ENCODE measurements around the gene FCRL1. TPM values are rescaled to one million over a fixed set of nuclear protein-coding genes. Genes with fewer than 3 reads are reported as not detected.

FCRL1 gene
- total and polyA plus RNA-seq, 2 of the 8 experiments (the other 6 are each of a cell fraction or from before 2014, with no cell fraction given), result not detected

GRCh38 chr1:157766792-157767191 is 53.1 kb downstream of the FCRL1 start:
- H4K91ac ChIP-seq (replicated peaks; ENCODE audit: insufficient read length, low read length), result no peak overlapping the region
- H3K9ac ChIP-seq (replicated peaks in 1 of 4; ENCODE audit: extremely low read depth in 1 of 4, low read depth in 3 of 4, low read length in 3 of 4), result no peak overlapping the region
- H3K4me1 ChIP-seq (replicated peaks in 1 of 4; ENCODE audit: control insufficient read depth in 3 of 4, insufficient read depth in 4 of 4, low read length in 3 of 4), result no peaks in the 10 kb centered on the region
- DNase-seq (ENCODE audit: low read depth in 1 of 2, low spot score in 2 of 2) (no peak), FAIRE-seq (no peak)
- H3K23ac ChIP-seq (ENCODE audit: insufficient read length), result no peak overlapping the region
- H2BK5ac ChIP-seq (ENCODE audit: low read depth, low read length), result no peak overlapping the region
- no peak overlapping the region for H4K5ac ChIP-seq (ENCODE audit: insufficient read length, low read depth, low read length)
- H2AK5ac ChIP-seq (ENCODE audit: low read depth, low read length), result no peak overlapping the region
- no peak overlapping the region for H2BK20ac ChIP-seq (ENCODE audit: low read length)
- H3K14ac ChIP-seq (ENCODE audit: insufficient read length), result no peak overlapping the region
- no peak overlapping the region for H2BK120ac ChIP-seq (replicated peaks; ENCODE audit: low read depth, low read length)
- H4K8ac ChIP-seq (ENCODE audit: extremely low read depth, insufficient read depth, low read length), result no peak overlapping the region
- H3K23me2 ChIP-seq (ENCODE audit: low read depth, low read length), result no peaks in the 10 kb centered on the region
- H3K79me2 ChIP-seq (ENCODE audit: control insufficient read depth in 1 of 2, insufficient read depth in 2 of 2, low read length in 2 of 2), result no peaks in the 10 kb centered on the region
- no peaks in the 10 kb centered on the region for H3K9me3 ChIP-seq (ENCODE audit: insufficient read depth in 2 of 2, low read depth in 1 of 2, low read length in 1 of 2)
- H3K4ac ChIP-seq (replicated peaks; ENCODE audit: insufficient read length, low read depth, low read length), result no peak overlapping the region
- no peaks in the 10 kb centered on the region; a peak in 1 of 7 replicates for H3K27me3 ChIP-seq (replicated peaks in 1 of 4; ENCODE audit: control insufficient read depth in 3 of 4, extremely low read depth in 1 of 4, insufficient read depth in 3 of 4, low read length in 3 of 4)
- H2BK15ac ChIP-seq (ENCODE audit: low read length), result no peak overlapping the region; the same call in 1 of the 2 replicates
- H3K36me3 ChIP-seq (ENCODE audit: control insufficient read depth in 2 of 4, insufficient read depth in 4 of 4, low read length in 3 of 4), result no peaks in the 10 kb centered on the region
- no peak overlapping the region for H3K18ac ChIP-seq (ENCODE audit: extremely low read depth, low read length)
- H4K20me1 ChIP-seq (replicated peaks in 1 of 2; ENCODE audit: control insufficient read depth in 1 of 2, insufficient read depth in 2 of 2, low read length in 2 of 2), result no peaks in the 10 kb centered on the region
- ChIA-PET CTCF (ENCODE audit: partially characterized antibody) (interaction anchor here (1.5 to 4.7 kb wide), 3 partner anchors 16 to 181 kb away, joined by 3 to 11 read pairs (median 3); no protein-coding TSS in a partner anchor), POLR2A (ENCODE audit: partially characterized antibody) (interaction anchor here (1.0 kb wide), 1 partner anchor 9 kb away, joined by 3 read pairs; no protein-coding TSS in a partner anchor)
- H3K27ac ChIP-seq (ENCODE audit: low read depth, low read length), result no peak overlapping the region
- H2AFZ ChIP-seq (ENCODE audit: low read length), result no peak overlapping the region
- no peak overlapping the region for H3K4me2 ChIP-seq (ENCODE audit: insufficient read depth in 1 of 2, low read depth in 2 of 2, low read length in 2 of 2)
- no peak overlapping the region for H2BK12ac ChIP-seq (ENCODE audit: low read depth, low read length)
- H3K56ac ChIP-seq (replicated peaks; ENCODE audit: insufficient read length, low read depth, low read length), result no peak overlapping the region
- H3K4me3 ChIP-seq (ENCODE audit: extremely low read depth in 1 of 4, insufficient read depth in 2 of 4, low read depth in 3 of 4, low read length in 4 of 4), result no peak overlapping the region
- no peaks in the 10 kb centered on the region for H3K79me1 ChIP-seq (ENCODE audit: low read depth, low read length)
- TF ChIP-seq HDAC2 (IDR thresholded peaks at IDR 0.05; ENCODE audit: borderline replicate concordance in 1 of 2, low read depth in 2 of 2, low read length in 2 of 2) (no peak), SRF (IDR thresholded peaks at IDR 0.05; ENCODE audit: low read depth, low read length) (no peak), GABPA (IDR thresholded peaks at IDR 0.05; ENCODE audit: borderline replicate concordance, insufficient read depth, low read length) (no peak), MAX (IDR thresholded peaks at IDR 0.05) (no peak), SAP30 (IDR thresholded peaks at IDR 0.05; ENCODE audit: insufficient read depth, insufficient replicate concordance, low read length) (no peak), BCL11A (IDR thresholded peaks at IDR 0.05; ENCODE audit: low read depth in 2 of 2, low read length in 2 of 2) (no peak), SIX5 (IDR thresholded peaks at IDR 0.05; ENCODE audit: low read depth, low read length) (no peak), TBP (IDR thresholded peaks at IDR 0.05; ENCODE audit: low read depth, low read length) (no peak), HDAC6 (IDR thresholded peaks at IDR 0.05; ENCODE audit: low read depth, low read length) (no peak), EP300 (IDR thresholded peaks at IDR 0.05; ENCODE audit: borderline replicate concordance in 1 of 2, low read depth in 2 of 2, low read length in 2 of 2) (no peak), CBX8 (IDR thresholded peaks at IDR 0.05; ENCODE audit: borderline replicate concordance, low read depth, low read length) (no peak), YY1 (IDR thresholded peaks at IDR 0.05; ENCODE audit: low read depth, low read length) (no peak), CHD1 (IDR thresholded peaks at IDR 0.05; ENCODE audit: low read depth, low read length) (no peak), CBX5 (IDR thresholded peaks at IDR 0.05; ENCODE audit: low read depth, low read length) (no peak), CREB1 (IDR thresholded peaks at IDR 0.05) (no peak), NRF1 (IDR thresholded peaks at IDR 0.05; ENCODE audit: low read depth, low read length) (no peak)

All from H1 (cell line).